ENCODE results near the gene MAPRE2. TPM values are rescaled to one million over a fixed set of nuclear protein-coding genes. Genes with fewer than 3 reads are reported as not detected.
"Not testable (repeated sequence)": the region's sequence is repeated elsewhere in the genome, so short reads cannot be mapped to it uniquely, and the experiment has no call there.

The MAPRE2 gene
- total RNA-seq, 1 donor from 2014 or later: 28.9 TPM

DNA sequence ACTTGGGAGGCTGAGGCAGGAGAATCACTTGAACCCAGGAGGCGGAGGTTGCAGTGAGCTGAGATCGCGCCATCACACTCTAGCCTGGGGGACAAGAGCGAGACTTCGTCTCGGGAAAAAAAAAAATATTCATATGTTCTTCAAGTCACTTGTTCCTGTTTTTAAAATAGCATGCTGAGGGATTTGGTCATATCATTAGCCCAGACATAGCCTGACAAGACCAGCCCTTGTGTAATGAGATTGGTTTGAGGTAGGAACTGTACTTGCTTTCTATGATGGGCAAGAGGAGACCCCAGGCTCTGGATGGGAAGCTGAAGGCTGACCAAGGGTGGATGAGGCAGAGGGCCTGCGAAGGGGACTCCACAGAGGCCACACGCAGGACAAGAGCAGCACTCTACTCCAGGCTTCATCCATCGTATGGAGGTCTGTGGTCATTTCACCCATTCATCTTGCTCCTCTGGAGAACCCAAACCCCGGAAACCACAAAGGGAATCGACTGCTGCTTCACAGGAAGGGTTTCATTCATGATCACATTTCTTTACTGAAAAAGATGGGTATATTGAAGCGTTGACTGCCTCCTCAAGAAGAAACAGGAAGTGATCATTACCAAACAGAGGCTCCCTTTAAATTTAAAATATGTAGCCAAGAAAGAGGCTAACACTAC is 112.5 kb downstream of the MAPRE2 start:
- DNase-seq: no peak

DNA sequence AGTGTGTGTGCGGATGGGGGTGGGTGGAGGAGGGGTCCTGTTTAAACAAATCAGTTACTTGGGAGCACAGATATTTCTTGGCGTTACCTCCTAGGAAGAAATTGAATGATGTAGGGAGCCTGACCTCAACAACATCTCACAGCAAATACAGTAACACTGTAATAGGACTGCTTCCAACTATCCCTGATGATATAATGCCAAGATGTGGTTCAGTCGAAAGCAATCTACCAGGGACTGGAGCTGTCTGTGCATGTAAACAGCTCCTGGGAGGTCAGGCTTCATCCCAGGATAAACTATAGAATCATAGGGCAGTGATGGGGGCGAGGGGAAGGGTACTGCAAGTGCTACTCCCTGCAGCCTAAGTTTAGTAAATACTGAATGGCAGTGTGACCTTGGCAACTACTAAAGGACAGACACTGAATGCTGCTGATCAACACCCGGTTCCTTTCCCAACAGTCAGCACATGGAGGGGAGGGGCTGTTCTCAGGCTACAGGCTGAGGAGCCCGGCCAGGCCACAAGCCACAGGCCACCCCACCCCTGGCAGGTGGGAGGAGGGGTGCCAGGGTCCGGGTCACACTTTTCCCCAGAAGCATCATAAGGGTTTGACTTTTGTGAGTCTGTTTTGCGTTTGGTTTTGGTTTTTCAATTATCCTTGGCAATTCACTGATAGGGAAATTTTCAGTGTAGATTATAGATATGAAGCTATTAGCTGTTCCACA is 114.3 kb downstream of the MAPRE2 start:
- no peak for DNase-seq

DNA sequence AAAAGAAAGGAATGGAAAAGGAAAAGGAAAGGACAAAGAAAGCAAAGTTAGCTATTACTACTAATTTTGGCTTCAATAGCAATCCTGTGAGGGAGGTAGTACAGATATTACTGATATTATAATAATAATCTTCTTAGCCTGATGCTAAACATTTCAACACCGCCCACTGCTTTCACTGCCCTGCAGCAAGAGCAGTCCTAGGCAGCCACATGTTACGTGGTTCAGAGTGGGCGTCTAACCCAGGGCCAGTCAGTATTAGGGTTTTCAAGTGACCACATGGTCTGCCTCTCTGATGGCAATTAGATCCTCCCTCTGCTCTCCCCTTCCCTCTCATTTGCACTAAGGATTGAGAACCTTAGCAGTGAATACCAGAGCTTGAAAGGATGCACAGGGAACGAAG is 116.0 kb downstream of the MAPRE2 start:
- DNase-seq: no peak

- DNase-seq: no peak
Observed at GRCh38 chr18:35158728-35159450, 117.7 kb downstream of the MAPRE2 start.

- DNase-seq: no peak
Observed at GRCh38 chr18:35159782-35160181, 118.6 kb downstream of the MAPRE2 start.

DNA sequence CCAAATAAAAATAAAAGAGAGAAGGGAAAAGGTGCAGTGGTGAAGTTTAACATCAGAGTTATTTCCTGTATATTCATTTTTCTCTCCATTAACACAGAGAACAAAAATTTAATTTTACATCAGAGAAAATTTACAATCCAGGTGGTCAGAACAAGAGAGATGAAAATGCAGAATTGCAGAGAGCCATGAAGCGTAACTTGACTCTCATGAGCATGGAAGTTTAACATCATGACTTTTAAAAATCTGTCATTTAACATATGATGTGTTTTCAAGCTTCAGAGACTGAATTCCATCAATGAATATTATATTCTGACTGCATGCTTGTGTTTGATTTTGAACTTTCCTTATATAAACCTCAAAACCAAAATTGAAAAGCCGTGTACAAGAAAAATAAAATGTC is 120.3 kb downstream of the MAPRE2 start:
- DNase-seq: no peak

DNA sequence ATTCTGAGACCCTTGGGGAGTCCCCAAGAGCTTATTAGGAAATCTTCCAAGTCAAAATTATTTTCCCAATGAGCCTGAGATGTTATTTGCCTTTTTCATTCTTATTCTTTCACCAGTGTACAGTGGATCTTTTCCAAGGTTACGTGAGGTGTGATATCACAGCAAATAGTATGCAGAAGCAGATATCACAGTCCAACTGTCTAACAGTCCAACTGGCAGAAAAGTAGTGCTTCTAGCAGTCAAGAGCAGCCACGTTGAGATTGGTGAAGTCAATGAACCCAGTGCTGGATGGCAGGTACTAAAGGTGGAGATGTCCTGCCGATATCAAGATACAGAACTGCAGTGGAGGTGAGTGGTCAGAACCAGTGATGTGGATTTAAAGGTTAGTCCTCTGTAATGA is 120.7 kb downstream of the MAPRE2 start:
- DNase-seq: no peak

DNA sequence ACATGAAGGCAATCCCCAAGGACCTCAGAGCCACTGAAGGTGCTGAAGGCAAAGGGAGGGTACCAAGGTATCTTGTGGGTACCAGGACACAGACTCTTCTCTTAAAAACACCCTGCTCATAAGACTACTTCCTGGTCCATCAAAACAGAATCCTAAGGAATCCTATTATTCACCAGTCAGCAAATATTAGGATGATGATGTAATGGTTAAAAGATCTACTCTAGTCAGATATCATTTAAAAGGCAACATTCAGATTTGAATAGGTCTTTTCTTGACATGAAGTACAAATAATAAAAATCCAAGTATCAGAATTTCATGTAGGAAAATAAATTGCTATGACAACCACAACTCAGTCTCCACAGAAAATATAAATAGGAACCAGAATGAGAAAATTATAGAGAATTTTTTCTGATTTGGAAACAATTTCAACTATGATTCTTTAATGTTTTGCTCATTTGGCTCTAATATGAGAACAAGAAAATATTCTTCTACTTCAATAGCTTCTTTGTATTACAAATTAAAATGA is 121.9 kb downstream of the MAPRE2 start:
- no peak for DNase-seq

DNA sequence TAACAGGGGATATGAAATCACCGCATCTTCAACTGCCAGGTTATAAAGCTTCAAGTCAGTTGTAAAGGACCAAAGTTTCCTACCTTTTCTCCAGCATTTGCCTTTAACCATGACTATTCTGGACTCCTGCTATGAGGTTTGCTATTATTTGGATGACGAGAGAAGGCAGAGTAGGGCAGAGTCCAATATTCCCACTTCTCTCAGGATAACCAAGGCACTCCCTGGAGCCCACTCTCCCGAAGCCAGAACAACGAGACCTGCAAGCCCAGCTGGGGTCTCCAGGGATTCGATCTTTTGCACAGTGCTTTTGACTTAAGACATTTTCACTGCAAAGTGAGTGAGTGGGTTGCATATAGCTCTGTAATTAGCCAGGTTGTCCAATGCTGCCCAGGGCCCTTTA is 122.5 kb downstream of the MAPRE2 start:
- DNase-seq: no peak

DNA sequence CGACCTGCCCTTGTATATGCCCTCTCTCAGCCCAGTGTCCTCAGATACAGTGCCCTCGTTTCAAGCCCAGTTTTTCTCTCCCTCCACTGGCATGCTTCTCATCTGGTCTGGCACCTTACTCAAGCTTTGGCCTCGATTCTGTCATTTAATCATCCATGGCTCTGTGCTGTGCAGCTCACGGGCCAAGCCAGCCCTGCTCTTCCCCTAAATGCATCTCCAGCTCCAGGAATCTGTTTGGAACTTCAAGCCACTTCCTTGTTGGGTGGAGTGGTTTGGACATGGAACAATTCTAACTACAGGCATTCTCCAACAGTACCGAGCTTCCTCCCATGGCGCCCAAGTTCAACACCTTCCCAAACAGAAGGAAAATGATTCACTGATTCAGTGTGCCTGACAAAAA is 122.9 kb downstream of the MAPRE2 start:
- no peak for DNase-seq

DNA sequence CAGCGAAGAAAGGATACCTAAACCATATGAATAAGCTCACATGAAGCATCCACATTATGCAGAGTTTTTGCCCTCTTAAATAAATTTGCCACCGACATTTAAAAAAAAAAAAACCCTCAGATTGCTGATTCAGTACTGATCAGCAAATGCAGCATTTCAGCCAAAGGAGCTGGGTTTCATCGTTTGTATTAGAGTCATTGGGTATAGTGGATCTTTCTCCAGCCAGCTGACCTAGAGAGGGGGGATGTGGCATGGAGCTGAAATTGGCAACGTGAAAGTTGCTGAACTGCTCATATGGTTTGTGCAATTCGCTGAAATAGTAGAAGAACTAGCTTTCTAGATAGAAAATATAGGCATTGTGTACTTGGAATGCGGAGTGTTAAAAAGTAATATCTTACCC is 126.1 kb downstream of the MAPRE2 start:
- DNase-seq: no peak

DNA sequence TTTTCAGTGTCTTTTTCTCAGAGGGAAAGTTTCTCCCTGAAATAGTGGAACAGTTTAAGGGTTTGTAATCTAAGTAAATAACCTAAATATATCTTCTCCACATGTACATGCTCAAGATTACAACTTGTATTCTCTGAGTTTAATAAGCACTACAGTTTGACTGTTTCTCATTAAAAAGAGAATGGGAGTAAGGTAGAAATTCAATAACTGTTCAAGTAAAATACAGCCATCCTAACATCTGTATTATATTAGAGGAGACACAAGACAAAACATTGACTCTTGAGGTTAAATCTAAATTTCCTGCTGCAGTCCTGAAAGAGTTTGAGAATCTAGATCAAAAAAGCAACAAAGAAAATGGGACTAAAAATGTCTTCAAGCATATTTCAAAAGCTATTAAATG is 126.6 kb downstream of the MAPRE2 start:
- no peak for DNase-seq

DNA sequence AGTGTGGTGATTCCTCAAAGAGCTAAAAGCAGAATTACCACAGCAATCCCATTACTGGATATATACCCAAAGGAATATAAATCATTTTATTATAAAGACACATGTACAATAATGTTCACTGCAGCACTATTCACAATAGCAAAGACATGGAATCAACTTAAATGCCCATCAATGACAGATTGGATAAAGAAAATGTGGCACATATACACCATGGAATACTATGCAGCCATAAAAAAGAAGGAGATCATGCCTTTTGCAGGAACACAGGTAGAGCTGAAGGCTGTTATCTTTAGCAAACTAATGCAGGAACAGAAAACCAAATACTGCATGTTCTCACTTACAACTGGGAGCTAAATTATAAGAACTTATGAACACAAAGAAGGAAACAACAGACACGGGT is 129.1 kb downstream of the MAPRE2 start:
- not testable (repeated sequence) for DNase-seq

- DNase-seq: no peak
Observed at GRCh38 chr18:35171315-35171987, 130.2 kb downstream of the MAPRE2 start.

- DNase-seq: no peak
Observed at GRCh38 chr18:35172009-35172408, 130.8 kb downstream of the MAPRE2 start.

DNA sequence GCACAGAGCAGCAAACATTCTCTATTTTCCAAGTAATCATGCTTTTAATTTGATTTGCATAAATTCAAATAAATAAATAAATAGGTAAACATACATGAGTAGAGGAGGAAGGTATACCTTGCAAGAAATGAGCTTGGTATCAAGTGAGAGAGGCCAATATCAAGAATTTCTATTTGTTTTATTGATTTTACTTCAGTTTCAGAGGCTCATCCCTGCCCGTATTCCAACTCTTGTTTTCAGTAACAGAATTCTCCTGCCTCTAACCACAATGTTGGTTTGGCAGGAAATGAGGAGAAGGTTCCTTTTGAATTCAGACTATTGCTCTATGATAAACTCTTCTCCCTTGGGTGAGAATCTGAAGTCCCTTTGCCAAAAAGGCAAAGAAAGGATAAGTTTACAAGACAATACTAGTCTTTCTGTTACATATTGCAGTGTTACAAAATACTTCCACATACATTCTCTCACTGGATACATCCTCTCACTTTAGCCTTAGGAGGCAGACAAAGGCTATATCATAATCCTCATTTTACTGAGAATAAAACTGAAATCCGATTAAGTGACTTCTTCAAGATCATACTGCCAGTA is 131.3 kb downstream of the MAPRE2 start:
- DNase-seq: no peak

DNA sequence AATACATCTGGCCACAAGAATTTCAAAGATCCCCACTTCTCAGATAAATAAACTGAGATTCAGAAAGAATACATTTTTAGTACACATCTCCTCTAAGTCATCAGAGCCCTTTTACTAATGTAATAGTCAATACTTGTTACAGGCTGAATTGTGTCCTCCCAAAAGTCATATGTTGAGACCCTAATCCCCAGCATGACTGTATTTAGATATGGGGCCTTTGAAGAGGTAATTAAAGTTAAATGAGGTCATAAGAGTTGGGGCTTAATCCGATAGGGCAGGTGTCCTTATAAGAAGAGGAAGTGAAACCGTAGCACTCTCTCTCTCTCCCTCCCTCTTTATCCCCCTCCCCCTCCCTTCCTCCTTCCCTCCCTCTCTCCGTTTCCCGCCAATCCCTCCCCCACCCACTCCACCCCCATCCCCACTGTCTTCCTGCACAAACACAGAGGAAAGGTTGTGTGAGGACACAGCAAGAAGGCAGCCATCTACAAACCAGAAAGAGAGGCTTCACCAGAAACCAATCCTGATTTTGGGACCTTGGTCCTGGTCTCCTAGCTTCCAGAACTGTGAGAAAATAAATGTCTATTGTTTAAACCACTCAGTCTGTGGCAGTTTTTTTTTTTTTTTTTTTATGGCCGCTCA is 133.0 kb downstream of the MAPRE2 start:
- DNase-seq: no peak

GRCh38 chr18:35174745-35175144 is 133.5 kb downstream of the MAPRE2 start:
- no peak for DNase-seq

DNA sequence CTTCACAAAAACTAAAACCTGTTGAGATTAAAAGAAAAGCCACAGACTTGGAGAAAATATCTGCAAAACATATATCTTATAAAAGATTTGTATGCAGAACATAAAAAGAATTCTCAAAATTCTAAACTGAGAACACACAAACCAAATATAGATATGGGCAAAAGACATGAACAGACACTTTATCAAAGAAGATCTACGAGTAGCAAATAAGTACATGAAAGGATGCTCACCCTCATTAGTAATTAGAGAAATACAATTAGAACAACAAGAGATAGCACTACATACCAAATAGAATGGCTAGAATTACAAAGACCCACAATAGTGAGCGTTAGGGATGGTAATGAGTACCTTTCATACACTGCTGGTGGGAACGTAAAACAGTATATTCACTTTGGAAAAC is 135.7 kb downstream of the MAPRE2 start:
- DNase-seq: no peak

GRCh38 chr18:35178260-35178659 is 137.0 kb downstream of the MAPRE2 start:
- DNase-seq: no peak

GRCh38 chr18:35179906-35180305 is 138.7 kb downstream of the MAPRE2 start:
- no peak for DNase-seq

DNA sequence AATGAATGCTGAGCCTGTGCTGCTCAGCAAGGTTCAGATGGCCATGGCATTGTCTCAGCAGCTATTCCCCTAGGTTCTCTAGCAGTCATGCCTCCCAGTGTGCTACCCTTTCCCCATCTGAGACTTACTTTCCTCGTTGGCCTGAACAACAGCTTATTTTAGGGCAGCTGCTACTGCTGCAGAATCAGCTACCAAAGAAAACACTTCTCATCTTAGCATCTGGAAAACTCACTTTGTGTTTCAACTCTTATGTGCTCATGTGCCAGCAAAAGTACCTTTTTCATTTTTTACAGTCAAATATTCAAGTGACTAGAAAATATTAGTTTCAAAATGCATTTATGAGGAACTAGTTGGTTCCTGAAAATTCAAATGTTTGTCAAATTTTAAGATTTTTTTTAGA is 139.2 kb downstream of the MAPRE2 start:
- no peak for DNase-seq
